CD14-positive monocyte (primary cell): ENCODE results near the gene HS6ST1. TPM values are rescaled to one million over a fixed set of nuclear protein-coding genes. Genes with fewer than 3 reads are reported as not detected.

ENCODE experiments used
- DNase-seq, 3 donors: peaks; one replicate each; pipeline ENCODE4 v3.0.0-alpha.2; 2011 to 2022
- H2AFZ ChIP-seq: 2 replicates; pipeline ENCODE4 v1.6.0; 2012; ENCODE audit warnings: mild to moderate bottlenecking, low read depth, low read length, inconsistent platforms; ENCODE audit not compliant: insufficient read depth, poor library complexity, severe bottlenecking
- H3K27ac ChIP-seq, 2 donors: 1 replicate in 1 of 2; 2 replicates in 1 of 2; pipeline ENCODE4 v1.5.1; 2012 to 2013; ENCODE audit warnings: low read length in 2 of 2, control low read depth in 1 of 2, inconsistent platforms in 1 of 2, low read depth in 1 of 2, mild to moderate bottlenecking in 1 of 2
- H3K27me3 ChIP-seq, 2 donors: one replicate each; pipeline versions ENCODE4 v1.6.0 to v1.6.1; 2011 to 2013; ENCODE audit warnings: low read length in 2 of 2; ENCODE audit not compliant: control insufficient read depth in 2 of 2, insufficient read depth in 2 of 2
- H3K36me3 ChIP-seq, 2 donors: replicated peaks in 1 of 2; 1 replicate in 1 of 2; 2 replicates in 1 of 2; pipeline versions ENCODE4 v1.5.1 to v1.6.1; 2012 to 2013; ENCODE audit warnings: low read length in 2 of 2, control low read depth in 1 of 2, inconsistent platforms in 1 of 2, mild to moderate bottlenecking in 1 of 2; ENCODE audit not compliant: insufficient read depth in 2 of 2, control insufficient read depth in 1 of 2
- H3K4me1 ChIP-seq, 2 donors: 1 replicate in 1 of 2; 2 replicates in 1 of 2; pipeline versions ENCODE4 v1.5.1 to v1.6.1; 2012 to 2013; ENCODE audit warnings: low read length in 2 of 2, control low read depth in 1 of 2, inconsistent platforms in 1 of 2, mild to moderate bottlenecking in 1 of 2, moderate library complexity in 1 of 2; ENCODE audit not compliant: insufficient read depth in 2 of 2, control insufficient read depth in 1 of 2
- H3K4me2 ChIP-seq: replicated peaks from 2 replicates; pipeline ENCODE3; 2012; ENCODE audit warnings: low read length, moderate library complexity, mild to moderate bottlenecking; ENCODE audit not compliant: poor library complexity, severe bottlenecking; ENCODE audit errors: extremely low read depth
- H3K4me3 ChIP-seq, 3 experiments: fragments of 200-600 bp in 1 of 3; sonication (generic) in 1 of 3; replicated peaks in 1 of 3; 1 replicate in 2 of 3; 2 replicates in 1 of 3; pipeline ENCODE4 v1.5.1; 2011 to 2013; ENCODE audit warnings: low read length in 3 of 3, mild to moderate bottlenecking in 3 of 3, control low read depth in 2 of 3, low read depth in 2 of 3, inconsistent platforms in 1 of 3, moderate library complexity in 1 of 3
- H3K79me2 ChIP-seq: 2 replicates; pipeline ENCODE4 v1.6.0; 2012; ENCODE audit warnings: mild to moderate bottlenecking, control low read depth, inconsistent platforms, low read length, moderate library complexity; ENCODE audit not compliant: insufficient read depth
- H3K9ac ChIP-seq: 2 replicates; pipeline ENCODE4 v1.6.0; 2017; ENCODE audit warnings: low read length, mild to moderate bottlenecking; ENCODE audit not compliant: insufficient read depth, poor library complexity, severe bottlenecking
- H3K9me3 ChIP-seq, 2 donors: replicated peaks in 1 of 2; 1 replicate in 1 of 2; 2 replicates in 1 of 2; pipeline versions ENCODE4 v1.5.1 to v1.6.1; 2012 to 2013; ENCODE audit warnings: low read length in 2 of 2, control low read depth in 1 of 2; ENCODE audit not compliant: control insufficient read depth in 1 of 2, insufficient read depth in 1 of 2
- H4K20me1 ChIP-seq: 2 replicates; pipeline ENCODE4 v1.6.0; 2012; ENCODE audit warnings: mild to moderate bottlenecking, low read length, control low read depth, moderate library complexity; ENCODE audit not compliant: insufficient read depth
- H3K27ac Mint-ChIP-seq, 7 donors: one replicate each; pipeline ENCODE4 v1.8.0; 2020; ENCODE audit warnings: mild to moderate bottlenecking in 7 of 7, mixed read lengths in 7 of 7, moderate library complexity in 6 of 7, inconsistent platforms in 2 of 7
- H3K27me3 Mint-ChIP-seq, 3 donors: one replicate each; pipeline ENCODE4 v1.8.0; 2021 to 2022; ENCODE audit warnings: low read depth in 3 of 3, mild to moderate bottlenecking in 3 of 3, mixed read lengths in 3 of 3, moderate library complexity in 3 of 3, inconsistent platforms in 1 of 3
- H3K36me3 Mint-ChIP-seq, 2 donors: one replicate each; pipeline ENCODE4 v1.8.0; 2020; ENCODE audit warnings: mixed read lengths in 2 of 2, inconsistent platforms in 1 of 2, mild to moderate bottlenecking in 1 of 2
- H3K4me1 Mint-ChIP-seq: one replicate; pipeline ENCODE4 v1.8.0; 2020; ENCODE audit warnings: mild to moderate bottlenecking, mixed read lengths
- H3K4me3 Mint-ChIP-seq, 2 donors: one replicate each; pipeline ENCODE4 v1.8.0; 2020; ENCODE audit warnings: mild to moderate bottlenecking in 2 of 2, mixed read lengths in 2 of 2, moderate library complexity in 1 of 2
- H3K9me3 Mint-ChIP-seq, 7 donors: one replicate each; pipeline ENCODE4 v1.8.0; 2020 to 2022; ENCODE audit warnings: mixed read lengths in 7 of 7, mild to moderate bottlenecking in 6 of 7, moderate library complexity in 6 of 7, inconsistent platforms in 2 of 7
- CTCF ChIP-seq: fragments of 200-600 bp; IDR thresholded peaks from one replicate; pipeline ENCODE4 v1.8.0; 2022; ENCODE audit warnings: antibody characterized with exemption, mild to moderate bottlenecking
- WGBS: methylation state at CpG from one replicate; pipeline ENCODE4 v1.1.5; 2013; ENCODE audit warnings: missing lambda C conversion rate; ENCODE audit not compliant: insufficient coverage; 5-methylcytosine and 5-hydroxymethylcytosine counted together
- intact Hi-C, 2 donors: fragments of 100-400 bp; cut with micrococcal nuclease; formaldehyde crosslinking; loops; one replicate each; pipeline versions ENCODE4 v1.15.0 to v1.15.1; 2023
- polyA plus RNA-seq, 3 donors: library from polyadenylated mRNA; depleted of rRNA in 1 of 3; unstranded in 2 of 3; stranded (reverse) in 1 of 3; fragments of 300-500 nt in 2 of 3; fragments of >200 nt in 1 of 3; fragmentation: Illumina TruSeq in 2 of 3; gene quantifications; 1 replicate in 2 of 3; 2 replicates in 1 of 3; pipeline ENCODE4 v1.2.3, GENCODE V29; 2012 to 2021

HS6ST1 gene
- polyA plus RNA-seq, 3 donors, result 2.9 to 5.4 (median 4.0) TPM

DNA sequence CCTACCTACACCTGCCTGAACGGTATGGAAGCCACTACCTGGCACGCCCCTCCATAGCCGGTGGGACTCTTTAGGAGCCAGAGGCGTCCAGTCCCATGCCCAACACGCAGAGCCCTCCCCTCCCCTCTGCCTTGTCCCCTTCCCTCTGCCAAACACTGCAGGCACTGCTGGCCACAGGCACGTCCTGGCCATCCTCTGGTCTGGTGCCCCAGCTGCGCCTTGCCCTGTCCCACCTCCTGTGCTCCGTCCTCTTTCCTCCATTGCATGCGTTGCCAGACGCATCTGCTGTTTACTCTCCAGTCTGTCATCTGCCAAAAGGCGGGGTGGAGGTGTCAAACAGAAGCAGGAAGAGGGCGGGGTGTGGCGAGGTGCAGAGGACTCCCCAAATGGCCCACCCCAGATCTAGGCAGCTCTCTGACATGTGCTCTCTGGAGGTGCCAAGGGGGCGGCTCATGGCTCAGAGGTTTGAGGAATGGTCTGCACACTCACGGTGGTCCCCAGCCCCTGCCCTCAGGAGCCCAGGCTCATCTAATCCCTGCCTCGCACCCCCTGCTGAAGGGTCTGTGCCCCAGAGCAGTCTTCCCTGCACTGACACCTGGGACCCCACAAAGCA is 45.1 kb downstream of the HS6ST1 start:
- H3K27ac Mint-ChIP-seq, result peak overlapping the region in 1 of 7 donors; percentile 15
- H3K4me3 ChIP-seq, result no peak overlapping the region
- H3K9me3 Mint-ChIP-seq, result peaks cover 8 to 20% (median 17%) of the 10 kb centered on the region in 7 donors
- peaks cover 23% of the 10 kb centered on the region for H4K20me1 ChIP-seq
- no peak for DNase-seq
- peaks cover 2% of the 10 kb centered on the region for H3K4me1 Mint-ChIP-seq
- WGBS, result 96% methylated on average over 14 of the region's 16 CpGs
- no peak overlapping the region for H3K4me2 ChIP-seq
- no peak overlapping the region for H3K4me3 Mint-ChIP-seq
- no peaks in the 10 kb centered on the region for H3K27me3 ChIP-seq
- H2AFZ ChIP-seq, result no peak overlapping the region
- TF ChIP-seq CTCF, result no peak
- H3K27me3 Mint-ChIP-seq, result no peaks in the 10 kb centered on the region
- H3K4me1 ChIP-seq, result no peaks in the 10 kb centered on the region
- no peaks in the 10 kb centered on the region for H3K79me2 ChIP-seq
- peaks cover 23 to 42% of the 10 kb centered on the region in 2 donors for H3K36me3 Mint-ChIP-seq
- H3K36me3 ChIP-seq, result peaks cover 0 to 24% of the 10 kb centered on the region in 2 donors
- no peak overlapping the region for H3K9ac ChIP-seq
- intact Hi-C loops, result no loop called here
- peaks cover 0 to 13% of the 10 kb centered on the region in 2 donors for H3K9me3 ChIP-seq
- H3K27ac ChIP-seq, result no peak overlapping the region

GRCh38 chr2:128272601-128273468 is 45.8 kb downstream of the HS6ST1 start:
- Histone ChIP-seq H3K9me3 (peaks cover 0 to 13% of the 10 kb centered on the region in 2 donors), H3K36me3 (peaks cover 0 to 24% of the 10 kb centered on the region in 2 donors), H4K20me1 (peaks cover 16% of the 10 kb centered on the region), H3K27me3 (no peaks in the 10 kb centered on the region), H3K9ac (no peak overlapping the region), H3K4me3 (no peak overlapping the region), H3K4me1 (no peaks in the 10 kb centered on the region), H3K4me2 (no peak overlapping the region), H2AFZ (no peak overlapping the region), H3K27ac (no peak overlapping the region), H3K79me2 (no peaks in the 10 kb centered on the region)
- DNase-seq, result no peak
- H3K4me3 Mint-ChIP-seq, result no peak overlapping the region
- peaks cover 2% of the 10 kb centered on the region for H3K4me1 Mint-ChIP-seq
- 93% methylated on average over 16 of the region's 18 CpGs for WGBS
- TF ChIP-seq CTCF, result no peak
- peaks cover 8 to 20% (median 17%) of the 10 kb centered on the region in 7 donors for H3K9me3 Mint-ChIP-seq
- H3K27me3 Mint-ChIP-seq, result peaks cover 0 to under 1% (median 0%) of the 10 kb centered on the region in 3 donors
- H3K36me3 Mint-ChIP-seq, result peaks cover 26 to 42% of the 10 kb centered on the region in 2 donors
- intact Hi-C loops, result no loop called here
- no peak overlapping the region for H3K27ac Mint-ChIP-seq
